ENCODE measurements around the gene PCSK4. TPM values are rescaled to one million over a fixed set of nuclear protein-coding genes. Genes with fewer than 3 reads are reported as not detected.

Gene PCSK4
- total and polyA plus RNA-seq, 10 of the 15 experiments (the other 5 are each of a cell fraction or from before 2014, with no cell fraction given) = 0.27 to 0.99 (median 0.40) TPM; not detected in 3

GRCh38 chr19:1438035-1438932 is 51.9 kb downstream of the PCSK4 start, which contains the start of gene RPS15 (continued):
- TF ChIP-seq, protein P1, sequence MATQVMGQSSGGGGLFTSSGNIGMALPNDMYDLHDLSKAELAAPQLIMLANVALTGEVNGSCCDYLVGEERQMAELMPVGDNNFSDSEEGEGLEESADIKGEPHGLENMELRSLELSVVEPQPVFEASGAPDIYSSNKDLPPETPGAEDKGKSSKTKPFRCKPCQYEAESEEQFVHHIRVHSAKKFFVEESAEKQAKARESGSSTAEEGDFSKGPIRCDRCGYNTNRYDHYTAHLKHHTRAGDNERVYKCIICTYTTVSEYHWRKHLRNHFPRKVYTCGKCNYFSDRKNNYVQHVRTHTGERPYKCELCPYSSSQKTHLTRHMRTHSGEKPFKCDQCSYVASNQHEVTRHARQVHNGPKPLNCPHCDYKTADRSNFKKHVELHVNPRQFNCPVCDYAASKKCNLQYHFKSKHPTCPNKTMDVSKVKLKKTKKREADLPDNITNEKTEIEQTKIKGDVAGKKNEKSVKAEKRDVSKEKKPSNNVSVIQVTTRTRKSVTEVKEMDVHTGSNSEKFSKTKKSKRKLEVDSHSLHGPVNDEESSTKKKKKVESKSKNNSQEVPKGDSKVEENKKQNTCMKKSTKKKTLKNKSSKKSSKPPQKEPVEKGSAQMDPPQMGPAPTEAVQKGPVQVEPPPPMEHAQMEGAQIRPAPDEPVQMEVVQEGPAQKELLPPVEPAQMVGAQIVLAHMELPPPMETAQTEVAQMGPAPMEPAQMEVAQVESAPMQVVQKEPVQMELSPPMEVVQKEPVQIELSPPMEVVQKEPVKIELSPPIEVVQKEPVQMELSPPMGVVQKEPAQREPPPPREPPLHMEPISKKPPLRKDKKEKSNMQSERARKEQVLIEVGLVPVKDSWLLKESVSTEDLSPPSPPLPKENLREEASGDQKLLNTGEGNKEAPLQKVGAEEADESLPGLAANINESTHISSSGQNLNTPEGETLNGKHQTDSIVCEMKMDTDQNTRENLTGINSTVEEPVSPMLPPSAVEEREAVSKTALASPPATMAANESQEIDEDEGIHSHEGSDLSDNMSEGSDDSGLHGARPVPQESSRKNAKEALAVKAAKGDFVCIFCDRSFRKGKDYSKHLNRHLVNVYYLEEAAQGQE (IDR thresholded peaks at IDR 0.05; ENCODE audit: low read depth, low read length) = no peak; the same call in 1 of the 2 replicates
- TF ChIP-seq NR2C2 (IDR thresholded peaks at IDR 0.05; ENCODE audit: borderline replicate concordance, control insufficient read depth, insufficient read length, low read depth) (no peak), SMC3 (IDR thresholded peaks at IDR 0.05; ENCODE audit: borderline replicate concordance, low read length) (peak; percentile 37), FOXM1 (IDR thresholded peaks at IDR 0.05; ENCODE audit: low read depth, low read length) (no peak), BRCA1 (IDR thresholded peaks at IDR 0.05; ENCODE audit: low read depth, low read length) (peak; percentile 89), MXI1 (IDR thresholded peaks at IDR 0.05; ENCODE audit: low read depth, low read length) (peak; percentile 96), NBN (IDR thresholded peaks at IDR 0.05) (peak; percentile 94), GATAD2B (conservative IDR thresholded peaks at IDR 0.05; ENCODE audit: low read depth) (peak; percentile 90), ZZZ3 (IDR thresholded peaks at IDR 0.05; ENCODE audit: control insufficient read depth, insufficient read length, low read depth) (no peak), NR2C1 (IDR thresholded peaks at IDR 0.05) (no peak), IKZF1 (conservative IDR thresholded peaks at IDR 0.05) (peak; percentile 84), GABPA (IDR thresholded peaks at IDR 0.05; ENCODE audit: low read depth) (peak; percentile 88), KLF5 (IDR thresholded peaks at IDR 0.05; ENCODE audit: partially characterized antibody) (peak; percentile 76), SREBF2 (IDR thresholded peaks at IDR 0.05; ENCODE audit: low read length) (no peak), JUNB (IDR thresholded peaks at IDR 0.05) (no peak), HSF1 (IDR thresholded peaks at IDR 0.05; ENCODE audit: low read depth, low read length) (0 out of 2 replicates have a peak, but pooled peaks have one; percentile 58), TBL1XR1 (IDR thresholded peaks at IDR 0.05; ENCODE audit: low read depth, low read length) (no peak), POLR2AphosphoS5 (IDR thresholded peaks at IDR 0.05; ENCODE audit: low read length) (peak; percentile 100), NFIC (IDR thresholded peaks at IDR 0.05; ENCODE audit: low read depth, low read length) (no peak), LARP7 (IDR thresholded peaks at IDR 0.05) (peak; percentile 99), RBBP5 (conservative IDR thresholded peaks at IDR 0.05) (peak; percentile 97; the same call in 1 of the 2 replicates)
- TF ChIP-seq, protein P2, sequence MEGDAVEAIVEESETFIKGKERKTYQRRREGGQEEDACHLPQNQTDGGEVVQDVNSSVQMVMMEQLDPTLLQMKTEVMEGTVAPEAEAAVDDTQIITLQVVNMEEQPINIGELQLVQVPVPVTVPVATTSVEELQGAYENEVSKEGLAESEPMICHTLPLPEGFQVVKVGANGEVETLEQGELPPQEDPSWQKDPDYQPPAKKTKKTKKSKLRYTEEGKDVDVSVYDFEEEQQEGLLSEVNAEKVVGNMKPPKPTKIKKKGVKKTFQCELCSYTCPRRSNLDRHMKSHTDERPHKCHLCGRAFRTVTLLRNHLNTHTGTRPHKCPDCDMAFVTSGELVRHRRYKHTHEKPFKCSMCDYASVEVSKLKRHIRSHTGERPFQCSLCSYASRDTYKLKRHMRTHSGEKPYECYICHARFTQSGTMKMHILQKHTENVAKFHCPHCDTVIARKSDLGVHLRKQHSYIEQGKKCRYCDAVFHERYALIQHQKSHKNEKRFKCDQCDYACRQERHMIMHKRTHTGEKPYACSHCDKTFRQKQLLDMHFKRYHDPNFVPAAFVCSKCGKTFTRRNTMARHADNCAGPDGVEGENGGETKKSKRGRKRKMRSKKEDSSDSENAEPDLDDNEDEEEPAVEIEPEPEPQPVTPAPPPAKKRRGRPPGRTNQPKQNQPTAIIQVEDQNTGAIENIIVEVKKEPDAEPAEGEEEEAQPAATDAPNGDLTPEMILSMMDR (IDR thresholded peaks at IDR 0.05 in 2 of 3, conservative IDR thresholded peaks at IDR 0.05 in 1 of 3; ENCODE audit: control insufficient read depth in 2 of 3, extremely low read depth in 1 of 3, insufficient read depth in 1 of 3, low read depth in 3 of 3, low read length in 3 of 3) = peak; percentile 97 to 99 (median 97); a peak in 5 of 6 replicates
- TF ChIP-seq, protein P3, sequence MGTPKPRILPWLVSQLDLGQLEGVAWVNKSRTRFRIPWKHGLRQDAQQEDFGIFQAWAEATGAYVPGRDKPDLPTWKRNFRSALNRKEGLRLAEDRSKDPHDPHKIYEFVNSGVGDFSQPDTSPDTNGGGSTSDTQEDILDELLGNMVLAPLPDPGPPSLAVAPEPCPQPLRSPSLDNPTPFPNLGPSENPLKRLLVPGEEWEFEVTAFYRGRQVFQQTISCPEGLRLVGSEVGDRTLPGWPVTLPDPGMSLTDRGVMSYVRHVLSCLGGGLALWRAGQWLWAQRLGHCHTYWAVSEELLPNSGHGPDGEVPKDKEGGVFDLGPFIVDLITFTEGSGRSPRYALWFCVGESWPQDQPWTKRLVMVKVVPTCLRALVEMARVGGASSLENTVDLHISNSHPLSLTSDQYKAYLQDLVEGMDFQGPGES (IDR thresholded peaks at IDR 0.05) = peak; percentile 12; the same call in 1 of the 2 replicates

Measured in GM12878 (cell line).